ENCODE results near the gene WFIKKN2. TPM values are rescaled to one million over a fixed set of nuclear protein-coding genes. Genes with fewer than 3 reads are reported as not detected.
A peak's percentile ranks its signal among the peaks of the same experiment; 100 is the strongest.

WFIKKN2 gene
- total and polyA plus RNA-seq, 4 donors, result 0.01 to 0.31 (median 0.13) TPM

DNA sequence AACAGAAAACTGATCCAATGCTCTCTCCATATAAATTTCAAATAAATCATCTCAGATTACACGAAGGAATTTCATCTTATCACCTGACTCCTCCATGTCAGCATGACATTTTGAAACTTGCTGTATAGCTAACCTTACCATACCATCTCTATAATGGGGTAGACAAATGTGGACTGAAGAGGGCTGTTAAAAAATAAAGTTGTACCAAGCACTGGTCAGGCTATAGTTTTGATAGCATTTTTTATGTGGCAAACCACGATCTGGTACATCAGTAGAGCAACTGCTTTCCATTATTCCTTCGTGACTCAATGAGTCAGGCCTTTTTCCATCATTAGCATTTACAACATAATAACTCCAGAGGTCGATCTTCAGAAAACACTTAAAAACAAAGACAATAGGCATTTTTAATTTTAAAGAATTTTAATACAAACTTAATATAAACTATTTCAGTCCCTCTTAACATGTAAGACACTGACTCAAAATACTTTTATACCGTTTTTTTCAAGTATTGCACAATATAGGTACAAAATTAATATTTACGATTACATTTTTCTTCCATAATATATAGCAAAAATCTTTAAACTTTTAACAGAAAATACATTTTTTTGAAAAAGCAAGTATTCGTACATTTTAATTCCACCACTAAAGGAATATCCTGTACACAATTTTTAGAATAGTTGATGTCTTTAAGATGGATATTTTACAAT lies 26.6 kb downstream of the WFIKKN2 start:
- Histone ChIP-seq H3K4me3 (no peak overlapping the region), H3K27ac (ENCODE audit: low read depth in 1 of 2, low read length in 1 of 2) (no peak overlapping the region), H3K9ac (ENCODE audit: insufficient read depth in 1 of 2, low read length in 2 of 2) (no peak overlapping the region), H3K4me1 (ENCODE audit: control insufficient read depth in 5 of 5, insufficient read depth in 5 of 5, low read length in 5 of 5) (peaks cover 0 to 12% (median 7%) of the 10 kb centered on the region in 5 donors), H3K9me3 (ENCODE audit: control insufficient read depth in 4 of 4, insufficient read depth in 3 of 4, low read length in 3 of 4) (no peaks in the 10 kb centered on the region), H3K36me3 (ENCODE audit: control insufficient read depth in 4 of 4, insufficient read depth in 4 of 4, low read length in 4 of 4) (peaks cover 5 to 11% (median 6%) of the 10 kb centered on the region in 4 donors), H3K27me3 (ENCODE audit: control insufficient read depth in 3 of 3, insufficient read depth in 3 of 3, low read length in 2 of 3) (no peaks in the 10 kb centered on the region)
- ATAC-seq (ENCODE audit: insufficient read depth, low FRiP score) (no peak), DNase-seq (no peak)
- TF ChIP-seq CTCF (IDR thresholded peaks at IDR 0.05; ENCODE audit: control extremely low read depth, extremely low read depth), result no peak
- 65 to 82% methylated on average over 7 of the region's 7 CpGs for WGBS, 2 donors

GRCh38 chr17:50863221-50863843 lies 27.9 kb downstream of the WFIKKN2 start:
- H3K9ac ChIP-seq (ENCODE audit: insufficient read depth in 1 of 2, low read length in 2 of 2), result no peak overlapping the region
- 65 to 81% methylated on average over 11 of the region's 11 CpGs for WGBS, 2 donors
- ATAC-seq (ENCODE audit: insufficient read depth, low FRiP score), result no peak

DNA sequence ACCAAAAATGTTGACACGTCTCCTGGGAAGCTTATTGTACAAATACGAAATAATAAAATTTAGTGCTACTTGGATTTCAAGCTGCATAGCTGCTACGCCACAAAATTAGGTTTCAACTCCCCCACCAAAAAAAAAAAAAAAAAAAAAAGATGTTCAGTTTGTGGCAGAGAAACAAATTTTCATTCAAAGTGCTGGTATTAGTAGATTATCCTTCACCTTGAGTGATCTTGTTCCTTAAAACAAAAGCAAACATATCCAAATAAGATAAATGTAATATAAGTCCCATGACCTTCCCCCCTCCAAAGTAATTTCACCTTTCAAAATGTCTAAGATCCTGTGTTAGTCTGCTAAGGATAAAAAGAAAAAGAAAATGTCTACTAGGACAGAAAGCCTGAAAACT lies 28.5 kb downstream of the WFIKKN2 start:
- Histone ChIP-seq H3K9ac (ENCODE audit: insufficient read depth in 1 of 2, low read length in 2 of 2) (peak overlapping the region in 1 of 2 donors; percentile 84), H3K9me3 (ENCODE audit: control insufficient read depth in 4 of 4, insufficient read depth in 3 of 4, low read length in 3 of 4) (no peaks in the 10 kb centered on the region), H3K4me3 (no peak overlapping the region), H3K4me1 (ENCODE audit: control insufficient read depth in 5 of 5, insufficient read depth in 5 of 5, low read length in 5 of 5) (peaks cover 0 to 19% (median 7%) of the 10 kb centered on the region in 5 donors), H3K27ac (ENCODE audit: low read depth in 1 of 2, low read length in 1 of 2) (peak overlapping the region in 1 of 2 donors; percentile 48), H3K27me3 (ENCODE audit: control insufficient read depth in 3 of 3, insufficient read depth in 3 of 3, low read length in 2 of 3) (no peaks in the 10 kb centered on the region), H3K36me3 (ENCODE audit: control insufficient read depth in 4 of 4, insufficient read depth in 4 of 4, low read length in 4 of 4) (peaks cover 5 to 11% (median 6%) of the 10 kb centered on the region in 4 donors)
- ATAC-seq (ENCODE audit: insufficient read depth, low FRiP score) (no peak), DNase-seq (no peak)
- TF ChIP-seq CTCF (IDR thresholded peaks at IDR 0.05; ENCODE audit: control extremely low read depth, extremely low read depth), result no peak
- 69 to 89% methylated on average over 3 of the region's 3 CpGs for WGBS, 2 donors

More at GRCh38 chr17:50863221-50863843, 27.9 kb downstream of the WFIKKN2 start:
- no peaks in the 10 kb centered on the region for H3K27me3 ChIP-seq (ENCODE audit: control insufficient read depth in 3 of 3, insufficient read depth in 3 of 3, low read length in 2 of 3)
- no peaks in the 10 kb centered on the region for H3K9me3 ChIP-seq (ENCODE audit: control insufficient read depth in 4 of 4, insufficient read depth in 3 of 4, low read length in 3 of 4)
- H3K27ac ChIP-seq (ENCODE audit: low read depth in 1 of 2, low read length in 1 of 2), result peak overlapping the region; percentile 2 to 48
- peaks cover 0 to 16% (median 7%) of the 10 kb centered on the region in 5 donors for H3K4me1 ChIP-seq (ENCODE audit: control insufficient read depth in 5 of 5, insufficient read depth in 5 of 5, low read length in 5 of 5)
- peak; percentile 7 for TF ChIP-seq CTCF (IDR thresholded peaks at IDR 0.05; ENCODE audit: control extremely low read depth, extremely low read depth)
- H3K4me3 ChIP-seq, result no peak overlapping the region
- peak in 2 of 3 donors; percentile 20 to 46 for DNase-seq
- H3K36me3 ChIP-seq (ENCODE audit: control insufficient read depth in 4 of 4, insufficient read depth in 4 of 4, low read length in 4 of 4), result peaks cover 5 to 11% (median 6%) of the 10 kb centered on the region in 4 donors
